HEK293 (cell line): ENCODE results near the gene NOC2L.

Source experiments
- CTCF ChIP-seq: fragments of 450-650 bp; formaldehyde crosslinking; IDR thresholded peaks from 2 replicates; pipeline ENCODE4 v1.5.1; 2016; ENCODE audit warnings: missing biosample characterization, missing genetic modification characterization
- HIC1 ChIP-seq: fragments of 450-650 bp; formaldehyde crosslinking; IDR thresholded peaks from 2 replicates; pipeline ENCODE4 v1.5.1; 2016; ENCODE audit warnings: missing biosample characterization, missing genetic modification characterization
- KLF10 ChIP-seq: fragments of 450-650 bp; IDR thresholded peaks from 2 replicates; pipeline ENCODE4 v1.5.1; 2018; ENCODE audit warnings: missing biosample characterization, mild to moderate bottlenecking, missing genetic modification characterization
- PATZ1 ChIP-seq: fragments of 450-650 bp; formaldehyde crosslinking; IDR thresholded peaks from 2 replicates; pipeline ENCODE4 v1.5.1; 2016; ENCODE audit warnings: missing biosample characterization, missing genetic modification characterization
- ZNF513 ChIP-seq: fragments of 450-650 bp; IDR thresholded peaks from 2 replicates; pipeline ENCODE4 v1.5.1; 2018; ENCODE audit warnings: missing biosample characterization, missing genetic modification characterization
- ZNF560 ChIP-seq: fragments of 450-650 bp; formaldehyde crosslinking; IDR thresholded peaks from 2 replicates; pipeline ENCODE4 v1.5.1; 2017; ENCODE audit warnings: missing biosample characterization, missing genetic modification characterization, borderline replicate concordance
- ZSCAN18 ChIP-seq: fragments of 450-650 bp; formaldehyde crosslinking; IDR thresholded peaks from 2 replicates; pipeline ENCODE4 v1.5.1; 2016; ENCODE audit warnings: missing biosample characterization, missing genetic modification characterization

- TF ChIP-seq CTCF (tag by site-specific recombination) (no peak), ZNF513 (no peak), ZSCAN18 (tag by site-specific recombination) (no peak), ZNF560 (tag by site-specific recombination) (no peak), PATZ1 (tag by site-specific recombination) (no peak), HIC1 (tag by site-specific recombination) (no peak), KLF10 (no peak)
Measured at GRCh38 chr1:905071-905749, 53.8 kb downstream of the NOC2L start.
